ENCODE measurements around the gene INTS11. TPM values are rescaled to one million over a fixed set of nuclear protein-coding genes. Genes with fewer than 3 reads are reported as not detected.

Gene INTS11
- total and polyA plus RNA-seq, 9 of the 15 experiments (the other 6 are each of a cell fraction or from before 2014, with no cell fraction given) = 3.6 to 183 (median 110) TPM

DNA sequence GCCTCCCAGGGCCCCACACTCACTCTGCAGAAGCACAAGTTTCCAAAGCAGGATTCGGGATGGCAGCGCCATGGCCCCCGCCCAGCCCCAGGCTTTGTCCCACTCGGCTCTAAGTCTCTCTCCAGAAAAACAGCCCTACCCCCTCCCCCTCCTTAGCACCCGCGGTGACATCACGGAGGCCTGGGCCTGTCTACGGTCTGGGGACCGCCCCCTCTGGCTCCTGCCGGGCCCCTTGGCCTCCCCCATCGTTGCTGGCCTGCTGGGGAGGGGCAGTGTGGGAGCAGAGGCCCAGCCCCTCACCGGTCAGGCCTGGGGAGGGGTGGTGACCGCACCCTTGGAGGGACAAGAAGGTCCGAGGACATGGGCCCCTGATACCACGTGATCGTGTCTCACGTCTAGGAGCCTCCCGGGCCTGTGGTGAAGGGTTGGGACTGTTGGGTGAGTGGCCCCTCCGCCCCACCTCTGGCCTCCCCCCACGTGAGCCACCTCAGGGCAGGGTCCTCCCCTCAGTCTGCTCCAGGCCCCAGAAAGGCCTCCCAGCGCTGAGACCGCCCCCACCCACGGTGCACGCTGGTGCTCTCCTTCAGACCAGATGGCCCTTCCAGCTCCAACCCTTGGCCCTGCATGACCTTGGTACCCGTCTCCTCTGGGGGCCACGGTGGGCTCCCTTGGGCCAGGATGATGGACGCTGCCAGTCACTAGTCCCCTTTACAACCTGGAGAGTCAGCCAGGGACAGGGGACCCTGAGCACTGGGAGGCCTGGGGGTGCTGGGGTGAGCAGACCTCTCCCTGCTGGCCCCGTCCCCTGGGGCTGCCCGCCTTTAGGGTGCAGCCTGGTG lies 34.2 kb upstream of the INTS11 start, which contains the start of gene MXRA8 (continued):
- peak; percentile 72 for TF ChIP-seq RBFOX2 (IDR thresholded peaks at IDR 0.05; ENCODE audit: low read depth, low read length)
- TF ChIP-seq ZNF24 (IDR thresholded peaks at IDR 0.05) = no peak
- no peak for TF ChIP-seq ZNF518B (CRISPR knock-in tag; IDR thresholded peaks at IDR 0.05)
- TF ChIP-seq FOXM1 (IDR thresholded peaks at IDR 0.05; ENCODE audit: low read depth) = no peak
- TF ChIP-seq FOXM1 (CRISPR knock-in tag; IDR thresholded peaks at IDR 0.05; ENCODE audit: low read depth) = peak; percentile 49; the same call in 1 of the 2 replicates
- peak; percentile 29; the same call in 1 of the 2 replicates for TF ChIP-seq HDGF (IDR thresholded peaks at IDR 0.05)
- no peak for TF ChIP-seq NR4A1 (CRISPR knock-in tag; IDR thresholded peaks at IDR 0.05)
- peak; percentile 81 for TF ChIP-seq NR4A1 (tag; IDR thresholded peaks at IDR 0.05)
- TF ChIP-seq RREB1 (CRISPR knock-in tag; IDR thresholded peaks at IDR 0.05) = no peak
- TF ChIP-seq, protein P1, sequence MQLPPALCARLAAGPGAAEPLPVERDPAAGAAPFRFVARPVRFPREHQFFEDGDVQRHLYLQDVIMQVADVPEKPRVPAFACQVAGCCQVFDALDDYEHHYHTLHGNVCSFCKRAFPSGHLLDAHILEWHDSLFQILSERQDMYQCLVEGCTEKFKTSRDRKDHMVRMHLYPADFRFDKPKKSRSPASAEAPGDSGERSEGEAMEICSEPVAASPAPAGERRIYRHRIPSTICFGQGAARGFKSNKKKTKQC (CRISPR knock-in tag; IDR thresholded peaks at IDR 0.05) = 0 out of 2 replicates have a peak, but pooled peaks have one; percentile 20
- peak; percentile 79 for TF ChIP-seq POLR2G (IDR thresholded peaks at IDR 0.05; ENCODE audit: low read depth, low read length)
- no peak for TF ChIP-seq KLF10 (CRISPR knock-in tag; IDR thresholded peaks at IDR 0.05)
- TF ChIP-seq ZNF436 (CRISPR knock-in tag; IDR thresholded peaks at IDR 0.05) = no peak
- TF ChIP-seq NBN (IDR thresholded peaks at IDR 0.05; ENCODE audit: low read depth) = no peak
- no peak for TF ChIP-seq NEUROD1 (IDR thresholded peaks at IDR 0.05; ENCODE audit: borderline replicate concordance, low read depth, low read length, partially characterized antibody)
- TF ChIP-seq OTX1 (CRISPR knock-in tag; IDR thresholded peaks at IDR 0.05) = no peak
- TF ChIP-seq E2F1 (CRISPR knock-in tag; IDR thresholded peaks at IDR 0.05) = no peak

Measured in K562 (cell line).